Astrocyte (in vitro differentiated cells and primary cell): Measurements from ENCODE around the gene DIP2B. TPM values are rescaled to one million over a fixed set of nuclear protein-coding genes. Genes with fewer than 3 reads are reported as not detected.

Experiments
- DNase-seq: peaks from one replicate; pipeline ENCODE4 v3.0.0-alpha.2; 2010; ENCODE audit warnings: low read depth
- FAIRE-seq: peaks from 2 replicates; lab custom pipeline; 2011; peaks lifted over from hg19 to GRCh38; lab: Jason Lieb, UNC
- H2AFZ ChIP-seq: 2 replicates; pipeline ENCODE4 v1.6.0; 2012; ENCODE audit warnings: low read depth, low read length, inconsistent platforms
- H3K27ac ChIP-seq: 2 replicates; pipeline ENCODE4 v1.5.1; 2011; ENCODE audit warnings: low read depth, low read length, inconsistent platforms
- H3K27me3 ChIP-seq: 2 replicates; pipeline ENCODE4 v1.6.0; 2011; ENCODE audit warnings: low read length, inconsistent platforms; ENCODE audit not compliant: insufficient read depth
- H3K36me3 ChIP-seq: 2 replicates; pipeline ENCODE4 v1.5.1; 2011; ENCODE audit warnings: low read length, inconsistent platforms; ENCODE audit not compliant: insufficient read depth
- H3K4me1 ChIP-seq: 2 replicates; pipeline ENCODE4 v1.5.1; 2011; ENCODE audit warnings: low read length, inconsistent platforms; ENCODE audit not compliant: insufficient read depth
- H3K4me2 ChIP-seq: 2 replicates; pipeline ENCODE4 v1.6.0; 2012; ENCODE audit warnings: low read length, inconsistent platforms
- H3K4me3 ChIP-seq: 2 replicates; pipeline ENCODE4 v1.5.1; 2011; ENCODE audit warnings: low read depth, mild to moderate bottlenecking, low read length, inconsistent platforms; ENCODE audit not compliant: insufficient read depth
- H3K79me2 ChIP-seq: 2 replicates; pipeline ENCODE4 v1.6.0; 2012; ENCODE audit warnings: mild to moderate bottlenecking, low read length, inconsistent platforms; ENCODE audit not compliant: insufficient read depth
- H3K9ac ChIP-seq: 2 replicates; pipeline ENCODE4 v1.6.0; 2012; ENCODE audit warnings: mild to moderate bottlenecking, low read length, inconsistent platforms
- H3K9me3 ChIP-seq: 2 replicates; pipeline ENCODE4 v1.5.1; 2012; ENCODE audit warnings: low read depth, mild to moderate bottlenecking, low read length, inconsistent platforms; ENCODE audit not compliant: insufficient read depth
- H4K20me1 ChIP-seq: 2 replicates; pipeline ENCODE4 v1.6.0; 2012; ENCODE audit warnings: low read length, inconsistent platforms; ENCODE audit not compliant: insufficient read depth
- H3K27ac Mint-ChIP-seq: one replicate; pipeline ENCODE4 v1.8.0; 2021; ENCODE audit warnings: mild to moderate bottlenecking, mixed read lengths; ENCODE audit not compliant: unreplicated experiment
- H3K27me3 Mint-ChIP-seq: one replicate; pipeline ENCODE4 v1.8.0; 2021; ENCODE audit warnings: low read depth, mixed read lengths; ENCODE audit not compliant: unreplicated experiment
- H3K36me3 Mint-ChIP-seq: one replicate; pipeline ENCODE4 v1.8.0; 2021; ENCODE audit warnings: low read depth, mixed read lengths; ENCODE audit not compliant: unreplicated experiment
- H3K4me1 Mint-ChIP-seq: one replicate; pipeline ENCODE4 v1.8.0; 2021; ENCODE audit warnings: low read depth, mixed read lengths; ENCODE audit not compliant: unreplicated experiment
- H3K4me3 Mint-ChIP-seq: one replicate; pipeline ENCODE4 v1.8.0; 2021; ENCODE audit warnings: mild to moderate bottlenecking, moderate library complexity, mixed read lengths; ENCODE audit not compliant: unreplicated experiment
- H3K9me3 Mint-ChIP-seq: one replicate; pipeline ENCODE4 v1.8.0; 2021; ENCODE audit warnings: mild to moderate bottlenecking, mixed read lengths; ENCODE audit not compliant: unreplicated experiment
- EZH2 ChIP-seq: IDR thresholded peaks from 2 replicates; pipeline ENCODE4 v1.6.1; 2012; ENCODE audit warnings: mild to moderate bottlenecking, low read length, inconsistent platforms; ENCODE audit not compliant: insufficient read depth
- total RNA-seq: library from RNA; stranded (reverse); gene quantifications from 2 replicates; pipeline ENCODE4 v1.2.1, GENCODE V29; 2021
- TF ChIP-seq, protein P1 (sequence below): IDR thresholded peaks from 2 replicates; pipeline ENCODE4 v1.5.1; 2011; ENCODE audit warnings: low read depth, mild to moderate bottlenecking, inconsistent platforms, low read length, moderate library complexity; ENCODE audit not compliant: insufficient read depth

The DIP2B gene
- total RNA-seq, 1 donor from 2014 or later: 53.2 TPM

DNA sequence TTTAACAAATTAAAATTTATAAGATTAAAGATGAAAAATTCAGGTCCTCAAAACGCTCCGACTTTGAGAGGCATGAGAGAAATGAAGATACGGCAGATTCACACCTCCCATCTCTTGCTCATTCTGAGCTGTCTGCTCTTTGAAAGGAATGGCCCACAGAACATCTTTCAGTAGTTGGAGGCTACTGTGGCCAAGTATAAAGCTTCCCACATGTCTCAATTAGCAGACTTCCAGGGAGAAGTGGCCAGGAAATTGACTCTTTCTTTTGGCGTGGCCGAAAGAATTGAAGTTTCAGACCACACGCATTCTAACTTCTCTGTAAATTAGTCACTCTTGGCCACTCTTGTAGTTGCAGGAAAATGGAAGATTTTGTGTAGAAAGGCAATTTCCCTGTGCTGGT lies 129.2 kb downstream of the DIP2B start:
- Histone ChIP-seq H3K4me2 (peak overlapping the region; percentile 13), H3K27me3 (no peaks in the 10 kb centered on the region), H3K36me3 (peaks cover 2% of the 10 kb centered on the region), H3K4me1 (peaks cover 13% of the 10 kb centered on the region), H3K9me3 (no peaks in the 10 kb centered on the region), H3K79me2 (no peaks in the 10 kb centered on the region), H3K27ac (no peak overlapping the region), H3K4me3 (no peak overlapping the region), H3K9ac (no peak overlapping the region), H4K20me1 (no peaks in the 10 kb centered on the region), H2AFZ (no peak overlapping the region)
- H3K27ac Mint-ChIP-seq: peak overlapping the region; percentile 78
- peak; percentile 69 for FAIRE-seq
- DNase-seq: peak; percentile 91
- TF ChIP-seq, protein P1, sequence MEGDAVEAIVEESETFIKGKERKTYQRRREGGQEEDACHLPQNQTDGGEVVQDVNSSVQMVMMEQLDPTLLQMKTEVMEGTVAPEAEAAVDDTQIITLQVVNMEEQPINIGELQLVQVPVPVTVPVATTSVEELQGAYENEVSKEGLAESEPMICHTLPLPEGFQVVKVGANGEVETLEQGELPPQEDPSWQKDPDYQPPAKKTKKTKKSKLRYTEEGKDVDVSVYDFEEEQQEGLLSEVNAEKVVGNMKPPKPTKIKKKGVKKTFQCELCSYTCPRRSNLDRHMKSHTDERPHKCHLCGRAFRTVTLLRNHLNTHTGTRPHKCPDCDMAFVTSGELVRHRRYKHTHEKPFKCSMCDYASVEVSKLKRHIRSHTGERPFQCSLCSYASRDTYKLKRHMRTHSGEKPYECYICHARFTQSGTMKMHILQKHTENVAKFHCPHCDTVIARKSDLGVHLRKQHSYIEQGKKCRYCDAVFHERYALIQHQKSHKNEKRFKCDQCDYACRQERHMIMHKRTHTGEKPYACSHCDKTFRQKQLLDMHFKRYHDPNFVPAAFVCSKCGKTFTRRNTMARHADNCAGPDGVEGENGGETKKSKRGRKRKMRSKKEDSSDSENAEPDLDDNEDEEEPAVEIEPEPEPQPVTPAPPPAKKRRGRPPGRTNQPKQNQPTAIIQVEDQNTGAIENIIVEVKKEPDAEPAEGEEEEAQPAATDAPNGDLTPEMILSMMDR: no peak
- no peak overlapping the region for H3K4me3 Mint-ChIP-seq
- H3K9me3 Mint-ChIP-seq: no peaks in the 10 kb centered on the region
- H3K4me1 Mint-ChIP-seq: peaks cover 50% of the 10 kb centered on the region
- no peaks in the 10 kb centered on the region for H3K27me3 Mint-ChIP-seq
- H3K36me3 Mint-ChIP-seq: peaks cover 13% of the 10 kb centered on the region

GRCh38 chr12:50634379-50634778 lies 129.6 kb downstream of the DIP2B start:
- peaks cover 2% of the 10 kb centered on the region for H3K36me3 ChIP-seq
- H3K27me3 ChIP-seq: no peaks in the 10 kb centered on the region
- Mint-ChIP-seq H3K9me3 (no peaks in the 10 kb centered on the region), H3K36me3 (peaks cover 9% of the 10 kb centered on the region), H3K4me1 (peaks cover 54% of the 10 kb centered on the region), H3K27ac (peak overlapping the region; percentile 78), H3K27me3 (no peaks in the 10 kb centered on the region), H3K4me3 (no peak overlapping the region)
- no peak overlapping the region for H2AFZ ChIP-seq
- TF ChIP-seq, protein P1: no peak
- no peak for TF ChIP-seq EZH2
- no peak overlapping the region for H3K27ac ChIP-seq
- DNase-seq: no peak
- H3K4me2 ChIP-seq: peak overlapping the region; percentile 13
- H3K9ac ChIP-seq: no peak overlapping the region
- H3K9me3 ChIP-seq: no peaks in the 10 kb centered on the region
- peaks cover 4% of the 10 kb centered on the region for H4K20me1 ChIP-seq
- peaks cover 13% of the 10 kb centered on the region for H3K4me1 ChIP-seq
- no peak overlapping the region for H3K4me3 ChIP-seq
- FAIRE-seq: no peak
- H3K79me2 ChIP-seq: peaks cover 4% of the 10 kb centered on the region

- H4K20me1 ChIP-seq: peaks cover 4% of the 10 kb centered on the region
- DNase-seq (no peak), FAIRE-seq (no peak)
- H3K4me1 ChIP-seq: peaks cover 13% of the 10 kb centered on the region
- H3K4me3 ChIP-seq: no peak overlapping the region
- peaks cover 2% of the 10 kb centered on the region for H3K36me3 ChIP-seq
- Mint-ChIP-seq H3K27me3 (no peaks in the 10 kb centered on the region), H3K36me3 (peaks cover 4% of the 10 kb centered on the region), H3K9me3 (no peaks in the 10 kb centered on the region), H3K27ac (peak overlapping the region; percentile 15), H3K4me3 (no peak overlapping the region), H3K4me1 (peaks cover 58% of the 10 kb centered on the region)
- no peaks in the 10 kb centered on the region for H3K9me3 ChIP-seq
- H2AFZ ChIP-seq: no peak overlapping the region
- no peak overlapping the region for H3K27ac ChIP-seq
- no peak overlapping the region for H3K4me2 ChIP-seq
- no peak for TF ChIP-seq EZH2
- TF ChIP-seq, protein P1: no peak
- no peak overlapping the region for H3K9ac ChIP-seq
- H3K79me2 ChIP-seq: peaks cover 13% of the 10 kb centered on the region
- H3K27me3 ChIP-seq: no peaks in the 10 kb centered on the region
These were observed 130.6 kb downstream of the DIP2B start for GRCh38 chr12:50635364-50635763.
